GM13976 (cell line): ENCODE measurements around the gene CRYGS.
"Not testable (repeated sequence)": the region's sequence is repeated elsewhere in the genome, so short reads cannot be mapped to it uniquely, and the experiment has no call there.

ENCODE experiments used
- DNase-seq: peaks from one replicate; pipeline ENCODE4 v3.0.0; 2012; ENCODE audit warnings: low spot score
- CTCF ChIP-seq: IDR thresholded peaks from 2 replicates; pipeline ENCODE4 v1.5.1; 2012; ENCODE audit warnings: borderline replicate concordance, mild to moderate bottlenecking; ENCODE audit not compliant: insufficient read depth; ENCODE audit errors: extremely low read depth, missing control alignments, control extremely low read depth
- in situ Hi-C: fragments of 300-500 bp; cut with MboI; formaldehyde crosslinking; loops from one replicate; pipeline ENCODE4 v1.12.0; 2022; ENCODE audit warnings: low sequenced_read_pairs, mixed read lengths, inconsistent platforms; ENCODE audit not compliant: unreplicated experiment

CRYGS gene

GRCh38 chr3:186588632-186589031 is 44.5 kb upstream of the CRYGS start:
- no peak for DNase-seq
- no peak for TF ChIP-seq CTCF
- in situ Hi-C loops, result no loop called here

- in situ Hi-C loops, result no loop called here
- no peak for DNase-seq
- TF ChIP-seq CTCF, result no peak
Measured at GRCh38 chr3:186587183-186587582, 43.0 kb upstream of the CRYGS start.

- DNase-seq, in situ Hi-C loops: not testable (repeated sequence)
Measured at GRCh38 chr3:186586245-186586644, 42.1 kb upstream of the CRYGS start.

- in situ Hi-C loops, result no loop called here
- DNase-seq, result no peak
- TF ChIP-seq CTCF, result no peak
Measured at GRCh38 chr3:186583831-186584230, 39.7 kb upstream of the CRYGS start.

- no peak for TF ChIP-seq CTCF
- no peak for DNase-seq
- in situ Hi-C loops, result no loop called here
Measured at GRCh38 chr3:186582541-186582940, 38.4 kb upstream of the CRYGS start.

GRCh38 chr3:186580785-186581184 is 36.6 kb upstream of the CRYGS start:
- no peak for DNase-seq
- in situ Hi-C loops, result no loop called here
- no peak for TF ChIP-seq CTCF

GRCh38 chr3:186577521-186577920 is 33.3 kb upstream of the CRYGS start:
- TF ChIP-seq CTCF, result no peak
- no peak for DNase-seq
- in situ Hi-C loops, result no loop called here

GRCh38 chr3:186571644-186572013 is 27.4 kb upstream of the CRYGS start:
- in situ Hi-C loops, result no loop called here
- TF ChIP-seq CTCF, result no peak
- no peak for DNase-seq
